K562 (cell line): ENCODE measurements around the gene EN2. TPM values are rescaled to one million over a fixed set of nuclear protein-coding genes. Genes with fewer than 3 reads are reported as not detected.
A peak's percentile ranks its signal among the peaks of the same experiment; 100 is the strongest.

Source experiments
- ATAC-seq: fragments of 200-7000 bp; cut with Tn5 transposase; 3 replicates; pipeline ENCODE4 v1.9.1; 2020; ENCODE audit warnings: moderate library complexity
- BruUV-seq: library from RNA; stranded (reverse); fragments of 400-500 nt; replicated peaks from 2 replicates; lab custom pipeline; 2021; lab: Mats Ljungman, UMichigan
- CTCF ChIA-PET: fragments of 300-600 bp; formaldehyde crosslinking; extraction: SDS; loops from one replicate; lab custom pipeline; 2021; ENCODE audit warnings: low intra/inter-chr PET ratio; lab: Yijun Ruan, JAX
- POLR2A ChIA-PET: fragments of 300-600, 350-650 bp; sonication (Branson Sonifier 250); formaldehyde crosslinking; extraction: SDS; loops from one replicate; lab custom pipeline; 2021; ENCODE audit warnings: antibody characterized with exemption, inconsistent platforms; lab: Yijun Ruan, JAX
- DNase-seq, 4 experiments: peaks; one replicate each; pipeline versions ENCODE4 v3.0.0 to v3.0.0-alpha.2; 2011 to 2018; ENCODE audit warnings: low spot score in 3 of 4, mixed read lengths in 3 of 4; ENCODE audit errors: extremely low read depth in 1 of 4
- FAIRE-seq: peaks from 2 replicates; lab custom pipeline; 2011; peaks lifted over from hg19 to GRCh38; lab: Jason Lieb, UNC
- H2AFZ ChIP-seq: 2 replicates; pipeline ENCODE4 v1.6.0; 2011; ENCODE audit warnings: low read depth, low read length, control low read depth, inconsistent platforms
- H3K27ac ChIP-seq: fragments of 200-600 bp; 3 replicates; pipeline ENCODE4 v1.8.0; 2011; ENCODE audit warnings: low read depth, mild to moderate bottlenecking, control low read depth, inconsistent platforms, low read length, moderate library complexity, mixed read lengths; ENCODE audit errors: extremely low read depth
- H3K27me3 ChIP-seq, 2 experiments: fragments of 300-600 bp in 1 of 2; 2 replicates in 1 of 2; 3 replicates in 1 of 2; pipeline versions ENCODE4 v1.6.0 to v1.8.0; 2011; ENCODE audit warnings: inconsistent platforms in 2 of 2, low read length in 2 of 2, mild to moderate bottlenecking in 1 of 2, mixed read lengths in 1 of 2, moderate library complexity in 1 of 2; ENCODE audit not compliant: control insufficient read depth in 2 of 2, insufficient read depth in 2 of 2
- H3K36me3 ChIP-seq: fragments of 300-600 bp; 3 replicates; pipeline ENCODE4 v1.8.0; 2011; ENCODE audit warnings: mild to moderate bottlenecking, low read length, inconsistent platforms; ENCODE audit not compliant: control insufficient read depth, insufficient read depth
- H3K4me1 ChIP-seq, 2 experiments: fragments of 200-600 bp in 1 of 2; replicated peaks in 1 of 2; 2 replicates in 1 of 2; 3 replicates in 1 of 2; pipeline versions ENCODE4 v1.5.1 to v1.8.0; 2011; ENCODE audit warnings: inconsistent platforms in 2 of 2, low read length in 2 of 2, mild to moderate bottlenecking in 1 of 2, mixed read lengths in 1 of 2, moderate library complexity in 1 of 2; ENCODE audit not compliant: control insufficient read depth in 2 of 2, insufficient read depth in 2 of 2
- H3K4me2 ChIP-seq: 2 replicates; pipeline ENCODE4 v1.6.1; 2011; ENCODE audit warnings: low read length, control low read depth, inconsistent platforms, mixed read lengths; ENCODE audit not compliant: insufficient read depth
- H3K4me3 ChIP-seq: fragments of 200-600 bp; sonication (generic), shearing (Covaris generic); 2 replicates; pipeline ENCODE4 v1.5.1; 2016; ENCODE audit warnings: control low read depth, inconsistent platforms
- H3K79me2 ChIP-seq: fragments of 200-600 bp; 3 replicates; pipeline ENCODE4 v1.8.0; 2011; ENCODE audit warnings: low read length, inconsistent platforms; ENCODE audit not compliant: control insufficient read depth, insufficient read depth
- H3K9ac ChIP-seq, 2 experiments: 2 replicates each; pipeline versions ENCODE4 v1.6.0 to v1.6.1; 2011; ENCODE audit warnings: low read depth in 2 of 2, low read length in 2 of 2, control low read depth in 1 of 2, inconsistent platforms in 1 of 2, mild to moderate bottlenecking in 1 of 2, mixed read lengths in 1 of 2; ENCODE audit not compliant: insufficient read depth in 1 of 2
- H3K9me1 ChIP-seq: one replicate; pipeline ENCODE4 v1.6.0; 2011; ENCODE audit warnings: inconsistent platforms, mild to moderate bottlenecking, low read length, moderate library complexity; ENCODE audit not compliant: control insufficient read depth, insufficient read depth
- H3K9me3 ChIP-seq: replicated peaks from 2 replicates; pipeline ENCODE4 v1.5.1; 2011; ENCODE audit warnings: low read depth, low read length, inconsistent platforms; ENCODE audit not compliant: control insufficient read depth, insufficient read depth
- H4K20me1 ChIP-seq: replicated peaks from 2 replicates; pipeline ENCODE4 v1.6.1; 2011; ENCODE audit warnings: low read length, inconsistent platforms, mixed read lengths; ENCODE audit not compliant: control insufficient read depth, insufficient read depth
- BCOR ChIP-seq: fragments of 450-650 bp; IDR thresholded peaks from 2 replicates; pipeline ENCODE4 v1.6.1; 2016
- CHD4 ChIP-seq: fragments of 200-600 bp; sonication (generic); IDR thresholded peaks from 3 replicates; pipeline ENCODE4 v1.6.1; 2012; ENCODE audit warnings: low read depth, mild to moderate bottlenecking, mixed read lengths, low read length, inconsistent platforms; ENCODE audit not compliant: insufficient read depth, insufficient replicate concordance, poor library complexity, severe bottlenecking
- CXXC5 ChIP-seq: fragments of 250-450 bp; sonication (Bioruptor Pico); IDR thresholded peaks from 2 replicates; pipeline ENCODE4 v1.8.0; 2022; ENCODE audit warnings: inconsistent platforms, mild to moderate bottlenecking, moderate library complexity
- KDM1A ChIP-seq, 2 experiments: fragments of 450-650 bp; IDR thresholded peaks; 2 replicates each; pipeline ENCODE4 v1.6.1; 2016; ENCODE audit warnings: mild to moderate bottlenecking in 2 of 2
- NR2C1 ChIP-seq, 2 experiments: fragments of 450-650 bp; IDR thresholded peaks; 2 replicates each; pipeline ENCODE4 v1.6.1; 2017; ENCODE audit warnings: mild to moderate bottlenecking in 2 of 2, antibody characterized with exemption in 1 of 2, inconsistent platforms in 1 of 2, missing compliant biosample characterization in 1 of 2, missing genetic modification characterization in 1 of 2
- RBM25 ChIP-seq: fragments of 200-400 bp; formaldehyde crosslinking; IDR thresholded peaks from 2 replicates; pipeline ENCODE4 v1.6.1; 2018; ENCODE audit warnings: low read length, low read depth, moderate library complexity; ENCODE audit not compliant: severe bottlenecking
- RCOR1 ChIP-seq, 2 experiments: IDR thresholded peaks; 2 replicates each; pipeline ENCODE4 v1.6.1; 2012; ENCODE audit warnings: low read depth in 2 of 2, low read length in 2 of 2, borderline replicate concordance in 1 of 2, improper control_type of control experiment in 1 of 2
- SETDB1 ChIP-seq: IDR thresholded peaks from one replicate; pipeline ENCODE4 v1.6.1; 2012; ENCODE audit warnings: low read length, control low read depth, inconsistent platforms
- ZNF740 ChIP-seq, 3 experiments: fragments of 200-800 bp in 1 of 3; sonication (Bioruptor generic) in 1 of 3; sonication (generic) in 1 of 3; formaldehyde crosslinking in 1 of 3; IDR thresholded peaks; 2 replicates each; pipeline versions ENCODE4 v1.6.1 to v1.8.0; 2016 to 2022; ENCODE audit warnings: mild to moderate bottlenecking in 2 of 3, missing compliant biosample characterization in 2 of 3, missing genetic modification characterization in 2 of 3, missing genetic modification reagents in 1 of 3
- WGBS: fragments of 100-300 bp; shearing (Covaris generic); methylation state at CpG from one replicate; pipeline ENCODE4 v1.1.6; 2016; ENCODE audit warnings: low coverage, mixed read lengths; ENCODE audit not compliant: insufficient coverage; ENCODE audit errors: missing lambda C conversion rate; 5-methylcytosine and 5-hydroxymethylcytosine counted together
- in situ Hi-C: fragments of 300-500 bp; cut with MboI; formaldehyde crosslinking; loops from 4 replicates; pipeline ENCODE4 v1.15.0; 2018; ENCODE audit warnings: inconsistent platforms, mixed read lengths
- intact Hi-C: fragments of 100-400 bp; cut with micrococcal nuclease; formaldehyde crosslinking; loops from 2 replicates; pipeline ENCODE4 v1.14.2; 2022
- polyA plus RNA-seq, 8 experiments: library from polyadenylated mRNA; depleted of rRNA in 4 of 8; stranded (reverse) in 5 of 8; unstranded in 3 of 8; fragments of >200 nt; fragmentation: Nextera tagmentation in 2 of 8; fragmentation: Illumina TruSeq in 1 of 8; extraction: Ambion mirVana in 2 of 8; extraction: Trizol in 1 of 8; gene quantifications; 2 replicates each; pipeline versions ENCODE4 v1.2.1 to v1.2.3, GENCODE V29; 2011 to 2014; ENCODE audit warnings: inconsistent platforms in 1 of 8, missing spikeins in 1 of 8
- total RNA-seq, 7 experiments: library from RNA; depleted of rRNA in 6 of 7; stranded (reverse); fragments of >200 nt in 6 of 7; fragmentation: Illumina TruSeq in 2 of 7; extraction: Trizol in 2 of 7; gene quantifications; 2 replicates each; pipeline versions ENCODE4 v1.2.1 to v1.2.3, GENCODE V29; 2011 to 2021; ENCODE audit warnings: low replicate concordance in 1 of 7

EN2 gene
- total and polyA plus RNA-seq, 9 of the 15 experiments (the other 6 are each of a cell fraction or from before 2014, with no cell fraction given): 0.04 TPM; not detected in 7

- no peak overlapping the region for H3K4me3 ChIP-seq
- DNase-seq (no peak), FAIRE-seq (no peak), ATAC-seq (no peak)
- H3K9me1 ChIP-seq: no peaks in the 10 kb centered on the region
- peaks cover 70 to 94% of the 10 kb centered on the region in 2 experiments for H3K27me3 ChIP-seq
- no peaks in the 10 kb centered on the region; the same call in 1 of the 2 replicates for H3K9me3 ChIP-seq
- peaks cover 0 to 3% of the 10 kb centered on the region in 2 experiments; a peak in 1 of 5 replicates for H3K4me1 ChIP-seq
- H4K20me1 ChIP-seq: peaks cover 14% of the 10 kb centered on the region
- no peaks in the 10 kb centered on the region for H3K36me3 ChIP-seq
- no TSS peak for BruUV-seq
- ChIA-PET POLR2A (no interaction called here), CTCF (no interaction called here)
- no peak overlapping the region for H3K4me2 ChIP-seq
- intact Hi-C loops (no loop called here), in situ Hi-C loops (no loop called here)
- no peak overlapping the region for H2AFZ ChIP-seq
- no peak overlapping the region for H3K9ac ChIP-seq
- 2% methylated on average over 24 of the region's 24 CpGs for WGBS
- TF ChIP-seq BCOR (peak; percentile 75), RCOR1 (IDR thresholded peaks at IDR 0.05; ENCODE audit: borderline replicate concordance in 1 of 2, low read depth in 2 of 2, low read length in 2 of 2) (0 out of 4 replicates have a peak, but pooled peaks of 1 of the 2 experiments have one; percentile 31), CHD4 (peak; percentile 36), CXXC5 (no peak), KDM1A (IDR thresholded peaks at IDR 0.05) (peak in 1 of 2 experiments; percentile 36; a peak in 1 of 4 replicates), RBM25 (peak; percentile 82), SETDB1 (no peak), NR2C1 (IDR thresholded peaks at IDR 0.05) (no peak), NR2C1 (tag; IDR thresholded peaks at IDR 0.05) (no peak), ZNF740 (CRISPR knock-in tag; IDR thresholded peaks at IDR 0.05) (0 out of 2 replicates have a peak, but pooled peaks have one; percentile 48), ZNF740 (tag; IDR thresholded peaks at IDR 0.05) (no peak)
- no peaks in the 10 kb centered on the region for H3K79me2 ChIP-seq
- H3K27ac ChIP-seq: no peak overlapping the region
Measured at GRCh38 chr7:155423337-155424285, 34.3 kb upstream of the EN2 start.
